AG09319 (cell line): ENCODE results near the gene ITIH6.
A peak's percentile ranks its signal among the peaks of the same experiment; 100 is the strongest.

Experiments
- DNase-seq: peaks from one replicate; pipeline ENCODE4 v3.0.0-alpha.2; 2010; ENCODE audit warnings: low read depth; ENCODE audit errors: extremely low read depth
- TF ChIP-seq, protein P1 (sequence below): IDR thresholded peaks from 2 replicates; pipeline ENCODE4 v1.5.1; 2011; ENCODE audit warnings: low read depth, mild to moderate bottlenecking, inconsistent platforms, low read length, moderate library complexity

Gene ITIH6

GRCh38 chrX:54817220-54817820, 19.3 kb upstream of the ITIH6 start:
- TF ChIP-seq, protein P1, sequence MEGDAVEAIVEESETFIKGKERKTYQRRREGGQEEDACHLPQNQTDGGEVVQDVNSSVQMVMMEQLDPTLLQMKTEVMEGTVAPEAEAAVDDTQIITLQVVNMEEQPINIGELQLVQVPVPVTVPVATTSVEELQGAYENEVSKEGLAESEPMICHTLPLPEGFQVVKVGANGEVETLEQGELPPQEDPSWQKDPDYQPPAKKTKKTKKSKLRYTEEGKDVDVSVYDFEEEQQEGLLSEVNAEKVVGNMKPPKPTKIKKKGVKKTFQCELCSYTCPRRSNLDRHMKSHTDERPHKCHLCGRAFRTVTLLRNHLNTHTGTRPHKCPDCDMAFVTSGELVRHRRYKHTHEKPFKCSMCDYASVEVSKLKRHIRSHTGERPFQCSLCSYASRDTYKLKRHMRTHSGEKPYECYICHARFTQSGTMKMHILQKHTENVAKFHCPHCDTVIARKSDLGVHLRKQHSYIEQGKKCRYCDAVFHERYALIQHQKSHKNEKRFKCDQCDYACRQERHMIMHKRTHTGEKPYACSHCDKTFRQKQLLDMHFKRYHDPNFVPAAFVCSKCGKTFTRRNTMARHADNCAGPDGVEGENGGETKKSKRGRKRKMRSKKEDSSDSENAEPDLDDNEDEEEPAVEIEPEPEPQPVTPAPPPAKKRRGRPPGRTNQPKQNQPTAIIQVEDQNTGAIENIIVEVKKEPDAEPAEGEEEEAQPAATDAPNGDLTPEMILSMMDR, result no peak
- DNase-seq, result no peak

DNA sequence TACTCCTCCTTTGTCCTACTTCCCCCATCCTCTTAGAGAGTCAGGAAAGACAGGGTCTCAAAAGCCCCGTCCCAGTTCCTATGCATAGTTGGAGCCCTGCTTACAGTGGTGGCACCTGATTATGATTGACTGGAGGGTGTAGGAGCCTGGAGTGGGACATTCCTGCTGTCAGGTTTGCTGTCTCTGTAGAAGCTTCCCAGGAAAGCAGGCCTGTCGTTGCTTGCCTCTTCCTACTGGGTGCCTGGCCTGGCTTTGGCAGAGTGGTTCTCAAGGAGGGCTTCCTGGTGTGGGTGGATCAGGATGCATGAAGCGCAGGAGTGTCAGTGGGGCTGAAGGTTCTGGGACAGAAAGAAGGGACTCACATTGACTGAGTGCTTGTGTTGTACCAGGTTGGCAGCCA, 14.3 kb upstream of the ITIH6 start:
- TF ChIP-seq, protein P1, result no peak
- no peak for DNase-seq

DNA sequence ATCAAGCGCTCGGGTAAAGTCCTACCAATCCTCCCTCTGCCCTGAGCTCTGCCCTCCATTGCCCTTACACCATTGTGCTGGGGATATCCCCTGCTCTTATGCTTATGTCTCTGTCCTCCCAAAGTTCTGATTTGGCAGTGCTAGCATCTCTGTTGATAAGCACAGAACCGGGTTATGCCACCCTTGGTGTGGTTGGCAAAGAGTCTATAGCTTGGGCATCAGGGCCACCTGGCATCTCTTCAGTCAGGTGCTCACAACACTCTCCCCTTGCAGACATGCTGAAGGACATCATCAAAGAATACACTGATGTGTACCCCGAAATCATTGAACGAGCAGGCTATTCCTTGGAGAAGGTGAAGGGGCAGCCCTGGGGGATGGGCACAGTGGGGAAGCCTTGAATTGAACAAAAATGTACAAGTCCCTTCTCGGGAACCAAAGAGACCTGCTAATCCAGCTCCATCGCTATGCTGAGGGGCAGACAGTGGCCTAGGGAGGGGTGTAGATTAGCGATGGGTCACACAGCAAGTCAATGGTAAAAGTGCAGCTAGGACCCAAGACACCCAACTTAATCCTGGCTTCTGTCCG, 13.3 kb upstream of the ITIH6 start:
- TF ChIP-seq, protein P1, result no peak
- no peak for DNase-seq

DNA sequence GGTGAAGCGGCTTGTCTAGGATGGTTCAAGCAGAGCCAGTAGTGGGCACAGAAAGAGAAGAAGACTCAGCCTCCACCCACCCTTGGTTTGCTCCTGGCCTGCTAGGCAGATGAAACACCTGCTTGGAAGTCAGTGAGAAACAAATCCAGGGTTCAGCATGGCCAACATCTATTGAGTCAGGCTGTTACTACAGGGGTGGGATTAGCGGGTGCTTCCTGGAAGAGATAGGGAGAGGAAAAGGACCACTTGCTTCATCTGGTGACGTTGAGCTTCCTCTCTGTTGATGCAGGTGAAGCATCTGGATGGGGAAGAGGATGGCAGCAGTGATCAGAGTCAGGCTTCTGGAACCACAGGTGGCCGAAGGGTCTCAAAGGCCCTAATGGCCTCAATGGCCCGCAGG, 12.5 kb upstream of the ITIH6 start:
- TF ChIP-seq, protein P1, result no peak

GRCh38 chrX:54808605-54809483, 10.8 kb upstream of the ITIH6 start:
- TF ChIP-seq, protein P1, result no peak
- DNase-seq, result peak; percentile 93

More for the DNA sequence above, 12.5 kb upstream of the ITIH6 start:
- DNase-seq, result no peak

DNA sequence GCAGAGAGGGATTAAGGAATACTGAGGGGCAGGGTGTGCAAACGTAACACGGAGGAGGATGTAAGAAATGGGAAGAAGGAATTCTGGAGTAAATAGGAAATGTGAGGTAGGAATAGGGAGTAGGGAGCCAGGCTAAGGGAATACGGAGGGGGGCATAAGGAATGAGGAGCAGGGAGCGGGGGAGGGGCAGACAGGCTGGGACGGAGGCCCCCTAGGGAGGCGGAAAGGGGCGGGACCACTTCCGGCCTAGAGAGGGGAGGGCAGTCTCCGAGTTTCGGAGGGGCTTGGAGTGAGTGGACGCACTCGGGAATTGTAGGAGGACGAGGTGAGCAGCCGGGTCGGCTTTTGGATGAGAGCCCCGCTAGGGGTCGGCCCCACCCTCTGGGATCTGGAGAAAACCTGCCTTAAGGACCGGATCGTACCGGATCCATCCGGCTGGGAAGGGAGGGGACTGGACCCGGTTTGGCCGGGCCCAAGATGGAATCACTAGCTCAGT, 10.1 kb upstream of the ITIH6 start:
- TF ChIP-seq, protein P1, result no peak
- peak; percentile 4 for DNase-seq
